Panc1 (cell line): ENCODE data around the gene KCTD6.

Experiments
- REST ChIP-seq, 2 experiments: IDR thresholded peaks; 2 replicates each; pipeline ENCODE4 v1.6.1; 2011 to 2012; ENCODE audit warnings: low read depth in 2 of 2, control low read depth in 1 of 2, low read length in 1 of 2, mild to moderate bottlenecking in 1 of 2, moderate library complexity in 1 of 2; ENCODE audit not compliant: insufficient read depth in 1 of 2
- TF ChIP-seq, protein P1 (sequence below): fragments of 450-650 bp; IDR thresholded peaks from 2 replicates; pipeline ENCODE4 v1.5.1; 2017; ENCODE audit warnings: mild to moderate bottlenecking

DNA sequence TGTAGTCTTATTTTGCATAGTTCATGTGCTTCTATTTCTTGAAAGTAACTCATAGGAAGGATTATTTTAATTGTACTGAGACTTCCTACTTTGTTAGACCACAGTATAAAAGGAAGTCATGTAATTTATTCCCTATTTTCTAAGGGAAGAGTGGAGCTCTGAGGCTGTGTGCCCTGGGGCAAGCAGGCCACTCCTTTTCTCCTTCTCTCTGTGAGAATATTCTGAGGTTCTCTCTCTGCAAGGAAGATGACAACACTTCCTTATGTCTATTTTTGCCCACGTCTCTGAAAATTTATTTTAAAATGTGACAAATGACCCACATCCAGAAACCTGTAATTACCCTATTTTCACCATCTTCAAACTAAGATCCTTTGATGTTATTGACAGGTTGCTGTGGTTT lies 11.0 kb downstream of the KCTD6 start:
- TF ChIP-seq, protein P1, sequence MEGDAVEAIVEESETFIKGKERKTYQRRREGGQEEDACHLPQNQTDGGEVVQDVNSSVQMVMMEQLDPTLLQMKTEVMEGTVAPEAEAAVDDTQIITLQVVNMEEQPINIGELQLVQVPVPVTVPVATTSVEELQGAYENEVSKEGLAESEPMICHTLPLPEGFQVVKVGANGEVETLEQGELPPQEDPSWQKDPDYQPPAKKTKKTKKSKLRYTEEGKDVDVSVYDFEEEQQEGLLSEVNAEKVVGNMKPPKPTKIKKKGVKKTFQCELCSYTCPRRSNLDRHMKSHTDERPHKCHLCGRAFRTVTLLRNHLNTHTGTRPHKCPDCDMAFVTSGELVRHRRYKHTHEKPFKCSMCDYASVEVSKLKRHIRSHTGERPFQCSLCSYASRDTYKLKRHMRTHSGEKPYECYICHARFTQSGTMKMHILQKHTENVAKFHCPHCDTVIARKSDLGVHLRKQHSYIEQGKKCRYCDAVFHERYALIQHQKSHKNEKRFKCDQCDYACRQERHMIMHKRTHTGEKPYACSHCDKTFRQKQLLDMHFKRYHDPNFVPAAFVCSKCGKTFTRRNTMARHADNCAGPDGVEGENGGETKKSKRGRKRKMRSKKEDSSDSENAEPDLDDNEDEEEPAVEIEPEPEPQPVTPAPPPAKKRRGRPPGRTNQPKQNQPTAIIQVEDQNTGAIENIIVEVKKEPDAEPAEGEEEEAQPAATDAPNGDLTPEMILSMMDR: no peak
- TF ChIP-seq REST (IDR thresholded peaks at IDR 0.05; ENCODE audit: insufficient read depth in 1 of 2, low read depth in 2 of 2, low read length in 1 of 2): no peak
